Gastrocnemius medialis (tissue), 4 donors: ENCODE data around the gene ZNF366. TPM values are rescaled to one million over a fixed set of nuclear protein-coding genes. Genes with fewer than 3 reads are reported as not detected.
A peak's percentile ranks its signal among the peaks of the same experiment; 100 is the strongest.

Source experiments
- ATAC-seq, 2 donors: fragments of 150-250 bp; one replicate each; pipeline ENCODE4 v1.9.1; 2016
- DNase-seq, 2 donors: peaks; one replicate each; pipeline ENCODE4 v3.0.0-alpha.2; 2019
- H3K27ac ChIP-seq, 4 donors: fragments of 200-600 bp; sonication (generic); 1 replicate in 1 of 4; 2 replicates in 3 of 4; pipeline ENCODE4 v1.5.1; 2016 to 2018; ENCODE audit warnings: mild to moderate bottlenecking in 2 of 4, moderate library complexity in 1 of 4
- H3K27me3 ChIP-seq, 3 donors: fragments of 200-600 bp; sonication (generic) in 2 of 3; 1 replicate in 1 of 3; 2 replicates in 2 of 3; pipeline versions ENCODE4 v1.5.1 to v1.6.0; 2016 to 2019; ENCODE audit warnings: mild to moderate bottlenecking in 1 of 3, moderate library complexity in 1 of 3
- H3K36me3 ChIP-seq, 2 donors: fragments of 200-600 bp; sonication (generic) in 1 of 2; one replicate each; pipeline ENCODE4 v1.5.1; 2017 to 2018
- H3K4me1 ChIP-seq, 2 donors: fragments of 200-600 bp; sonication (generic) in 1 of 2; one replicate each; pipeline ENCODE4 v1.5.1; 2016 to 2017; ENCODE audit warnings: mild to moderate bottlenecking in 2 of 2
- H3K4me3 ChIP-seq, 4 donors: fragments of 200-600 bp; sonication (generic) in 3 of 4; 1 replicate in 1 of 4; 2 replicates in 3 of 4; pipeline ENCODE4 v1.5.1; 2016 to 2019; ENCODE audit warnings: mild to moderate bottlenecking in 2 of 4
- H3K9me3 ChIP-seq, 3 donors: fragments of 200-600 bp; sonication (generic) in 2 of 3; 1 replicate in 1 of 3; 2 replicates in 2 of 3; pipeline ENCODE4 v1.5.1; 2016 to 2019
- POLR2A ChIP-seq, 2 donors: fragments of 450-650 bp; IDR thresholded peaks; one replicate each; pipeline ENCODE4 v1.6.1; 2017; ENCODE audit warnings: antibody characterized with exemption in 2 of 2, mild to moderate bottlenecking in 2 of 2, moderate library complexity in 2 of 2
- in situ Hi-C, 4 donors: fragments of 200-750 bp; cut with MboI; loops; one replicate each; pipeline versions ENCODE4 v1.15.0 to v1.8.0; 2017; ENCODE audit warnings: low sequenced_read_pairs in 4 of 4
- intact Hi-C: fragments of 100-400 bp; cut with DNase I; formaldehyde crosslinking; loops from one replicate; pipeline ENCODE4 v1.15.1; 2023; ENCODE audit warnings: low total_unique reads
- total RNA-seq, 4 donors: library from RNA; depleted of rRNA; stranded (reverse); fragments of >200 nt; gene quantifications; one replicate each; pipeline versions ENCODE4 v1.1.0 to v1.2.3, GENCODE V29; 2016
- TF ChIP-seq, protein P1 (sequence below), 5 experiments: fragments of 450-650 bp in 3 of 5; fragments of 200-600 bp in 2 of 5; sonication (generic) in 2 of 5; IDR thresholded peaks in 4 of 5; conservative IDR thresholded peaks in 1 of 5; 1 replicate in 4 of 5; 2 replicates in 1 of 5; pipeline ENCODE4 v1.5.1; 2016 to 2019; ENCODE audit warnings: antibody characterized with exemption in 5 of 5, mild to moderate bottlenecking in 3 of 5, moderate library complexity in 3 of 5

The ZNF366 gene
- total RNA-seq, 4 donors from 2014 or later = 2.0 to 5.8 (median 3.0) TPM

- no peak overlapping the region for H3K27ac ChIP-seq
- H3K4me1 ChIP-seq = peaks cover 17 to 29% of the 10 kb centered on the region in 2 donors
- intact Hi-C loops = no loop called here
- no peaks in the 10 kb centered on the region for H3K9me3 ChIP-seq
- no peaks in the 10 kb centered on the region for H3K36me3 ChIP-seq
- ATAC-seq (no peak), DNase-seq (no peak)
- H3K4me3 ChIP-seq = no peak overlapping the region
- in situ Hi-C loops = no loop called here
- no peaks in the 10 kb centered on the region for H3K27me3 ChIP-seq
- TF ChIP-seq, protein P1, sequence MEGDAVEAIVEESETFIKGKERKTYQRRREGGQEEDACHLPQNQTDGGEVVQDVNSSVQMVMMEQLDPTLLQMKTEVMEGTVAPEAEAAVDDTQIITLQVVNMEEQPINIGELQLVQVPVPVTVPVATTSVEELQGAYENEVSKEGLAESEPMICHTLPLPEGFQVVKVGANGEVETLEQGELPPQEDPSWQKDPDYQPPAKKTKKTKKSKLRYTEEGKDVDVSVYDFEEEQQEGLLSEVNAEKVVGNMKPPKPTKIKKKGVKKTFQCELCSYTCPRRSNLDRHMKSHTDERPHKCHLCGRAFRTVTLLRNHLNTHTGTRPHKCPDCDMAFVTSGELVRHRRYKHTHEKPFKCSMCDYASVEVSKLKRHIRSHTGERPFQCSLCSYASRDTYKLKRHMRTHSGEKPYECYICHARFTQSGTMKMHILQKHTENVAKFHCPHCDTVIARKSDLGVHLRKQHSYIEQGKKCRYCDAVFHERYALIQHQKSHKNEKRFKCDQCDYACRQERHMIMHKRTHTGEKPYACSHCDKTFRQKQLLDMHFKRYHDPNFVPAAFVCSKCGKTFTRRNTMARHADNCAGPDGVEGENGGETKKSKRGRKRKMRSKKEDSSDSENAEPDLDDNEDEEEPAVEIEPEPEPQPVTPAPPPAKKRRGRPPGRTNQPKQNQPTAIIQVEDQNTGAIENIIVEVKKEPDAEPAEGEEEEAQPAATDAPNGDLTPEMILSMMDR (IDR thresholded peaks at IDR 0.05 in 4 of 5, conservative IDR thresholded peaks at IDR 0.05 in 1 of 5) = no peak
- TF ChIP-seq POLR2A (IDR thresholded peaks at IDR 0.05) = no peak
Observed at GRCh38 chr5:72488756-72489155, 18.5 kb downstream of the ZNF366 start.

DNA sequence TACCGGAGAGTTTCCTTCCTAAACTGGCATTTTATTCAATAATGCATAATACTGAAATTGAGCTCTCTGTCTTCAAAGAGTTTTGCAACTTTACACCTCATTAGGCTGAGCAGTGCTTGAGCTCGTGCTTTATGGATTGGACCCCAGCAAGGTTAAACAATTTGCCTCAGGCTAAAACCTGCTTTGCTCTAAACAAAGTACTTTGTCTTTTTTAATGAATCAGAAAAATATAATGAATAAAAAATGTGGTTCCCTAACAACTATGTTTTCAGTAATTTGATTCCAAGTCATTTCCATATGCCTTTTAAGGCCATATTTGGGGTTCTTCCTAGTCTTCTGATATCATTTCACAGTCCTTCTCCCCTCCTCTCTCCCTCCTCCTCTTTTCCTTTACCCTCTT is 20.0 kb downstream of the ZNF366 start:
- intact Hi-C loops (no loop called here), in situ Hi-C loops (no loop called here)
- peak overlapping the region in 1 of 4 donors; percentile 35 for H3K27ac ChIP-seq
- no peak for DNase-seq
- no peak for TF ChIP-seq POLR2A (IDR thresholded peaks at IDR 0.05)
- TF ChIP-seq, protein P1 (IDR thresholded peaks at IDR 0.05 in 4 of 5, conservative IDR thresholded peaks at IDR 0.05 in 1 of 5) = no peak
- no peaks in the 10 kb centered on the region for H3K36me3 ChIP-seq
- no peaks in the 10 kb centered on the region for H3K9me3 ChIP-seq
- no peak overlapping the region for H3K4me3 ChIP-seq
- H3K27me3 ChIP-seq = no peaks in the 10 kb centered on the region
- ATAC-seq = no peak
- H3K4me1 ChIP-seq = peaks cover 17 to 36% of the 10 kb centered on the region in 2 donors

- in situ Hi-C loops = no loop called here
- H3K4me1 ChIP-seq = peaks cover 18 to 44% of the 10 kb centered on the region in 2 donors
- no peaks in the 10 kb centered on the region for H3K9me3 ChIP-seq
- no peaks in the 10 kb centered on the region for H3K27me3 ChIP-seq
- ATAC-seq = no peak
- TF ChIP-seq POLR2A (IDR thresholded peaks at IDR 0.05) = no peak
- TF ChIP-seq, protein P1 (IDR thresholded peaks at IDR 0.05 in 4 of 5, conservative IDR thresholded peaks at IDR 0.05 in 1 of 5) = no peak
- no peaks in the 10 kb centered on the region for H3K36me3 ChIP-seq
- H3K27ac ChIP-seq = peak overlapping the region; percentile 51 to 78 (median 74)
- H3K4me3 ChIP-seq = no peak overlapping the region
- DNase-seq = no peak
- intact Hi-C loops = no loop called here
Observed at GRCh38 chr5:72486371-72486770, 20.8 kb downstream of the ZNF366 start.

- H3K4me3 ChIP-seq = no peak overlapping the region
- peak; percentile 32 to 63 for DNase-seq
- H3K27me3 ChIP-seq = no peaks in the 10 kb centered on the region
- no peaks in the 10 kb centered on the region for H3K36me3 ChIP-seq
- peaks cover 24 to 52% of the 10 kb centered on the region in 2 donors for H3K4me1 ChIP-seq
- intact Hi-C loops (no loop called here), in situ Hi-C loops (no loop called here)
- no peaks in the 10 kb centered on the region for H3K9me3 ChIP-seq
- no peak for TF ChIP-seq POLR2A (IDR thresholded peaks at IDR 0.05)
- TF ChIP-seq, protein P1 (IDR thresholded peaks at IDR 0.05 in 4 of 5, conservative IDR thresholded peaks at IDR 0.05 in 1 of 5) = no peak
- H3K27ac ChIP-seq = peak overlapping the region; percentile 51 to 78 (median 74)
- peak; percentile 44 to 71 for ATAC-seq
Observed at GRCh38 chr5:72485430-72485974, 21.7 kb downstream of the ZNF366 start.

DNA sequence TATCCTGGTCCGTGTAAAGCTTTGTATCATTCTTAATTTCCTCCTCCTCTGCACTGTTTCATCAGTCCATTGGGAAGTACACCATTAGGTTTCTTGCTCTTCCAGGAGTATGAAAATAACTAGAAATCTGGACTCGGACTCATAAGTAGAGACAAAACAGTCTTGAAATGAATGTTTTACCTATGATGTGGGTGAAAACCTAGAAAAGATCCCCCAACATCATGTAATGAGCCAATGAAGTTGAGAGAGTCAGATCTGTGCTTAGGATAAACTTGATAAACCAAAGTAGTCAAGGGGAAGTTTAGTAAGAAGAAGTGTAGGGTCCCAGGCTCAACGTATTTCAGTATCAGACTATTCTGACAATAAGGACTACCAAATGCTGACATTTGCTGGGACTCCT is 25.2 kb downstream of the ZNF366 start:
- no peak overlapping the region for H3K27ac ChIP-seq
- intact Hi-C loops (no loop called here), in situ Hi-C loops (no loop called here)
- H3K4me1 ChIP-seq = peaks cover 39 to 61% of the 10 kb centered on the region in 2 donors
- no peaks in the 10 kb centered on the region for H3K9me3 ChIP-seq
- TF ChIP-seq POLR2A (IDR thresholded peaks at IDR 0.05) = no peak
- TF ChIP-seq, protein P1 (IDR thresholded peaks at IDR 0.05 in 4 of 5, conservative IDR thresholded peaks at IDR 0.05 in 1 of 5) = no peak
- H3K27me3 ChIP-seq = no peaks in the 10 kb centered on the region
- H3K4me3 ChIP-seq = no peak overlapping the region
- ATAC-seq = no peak
- no peaks in the 10 kb centered on the region for H3K36me3 ChIP-seq
- DNase-seq = no peak
